ENCODE measurements around the gene HAP1. TPM values are rescaled to one million over a fixed set of nuclear protein-coding genes. Genes with fewer than 3 reads are reported as not detected.

Gene HAP1
- total RNA-seq, 1 experiment from 2014 or later, result 2.5 TPM

- H3K36me3 Mint-ChIP-seq (ENCODE audit: insufficient read depth in 1 of 3, low read depth in 3 of 3), result 0 out of 7 replicates have a peak, but pooled peaks cover 0 to 3% (median 0%) of the 10 kb centered on the region in 3 experiments
- Histone ChIP-seq H2BK5ac (ENCODE audit: insufficient read length, low read length) (no peak overlapping the region), H3K79me2 (ENCODE audit: insufficient read depth, low read length) (no peaks in the 10 kb centered on the region), H2BK12ac (ENCODE audit: insufficient read length, low read depth, low read length) (no peak overlapping the region), H2BK15ac (ENCODE audit: low read depth, low read length) (no peak overlapping the region; the same call in 1 of the 2 replicates), H4K5ac (ENCODE audit: insufficient read length, low read depth, low read length) (no peak overlapping the region), H3K56ac (ENCODE audit: insufficient read length, low read depth, low read length) (no peak overlapping the region), H3K4ac (ENCODE audit: low read depth, low read length) (no peak overlapping the region), H3K18ac (ENCODE audit: insufficient read length, low read depth, low read length) (no peak overlapping the region), H3K9me3 (ENCODE audit: control insufficient read depth, low read depth, low read length) (no peaks in the 10 kb centered on the region), H3K27me3 (ENCODE audit: insufficient read depth, low read length) (no peaks in the 10 kb centered on the region), H4K91ac (ENCODE audit: insufficient read length, low read depth, low read length) (no peak overlapping the region), H2BK120ac (ENCODE audit: low read depth, low read length, poor library complexity, severe bottlenecking) (no peak overlapping the region), H2AFZ (ENCODE audit: low read length) (no peak overlapping the region), H3K23me2 (ENCODE audit: insufficient read length, low read depth, low read length, poor library complexity, severe bottlenecking) (peaks cover 2% of the 10 kb centered on the region), H2AK5ac (ENCODE audit: insufficient read length, low read length) (no peak overlapping the region), H3T11ph (ENCODE audit: low read length) (no peak overlapping the region), H3K14ac (ENCODE audit: insufficient read depth, low read length) (no peak overlapping the region), H3K4me1 (ENCODE audit: insufficient read depth, low read length) (no peaks in the 10 kb centered on the region), H3K27ac (ENCODE audit: insufficient read length, low read depth, low read length) (no peak overlapping the region), H4K8ac (replicated peaks; ENCODE audit: insufficient read length, low read depth, low read length) (no peak overlapping the region), H3K4me2 (ENCODE audit: insufficient read depth, insufficient read length, low read length) (no peak overlapping the region), H3K79me1 (ENCODE audit: insufficient read depth, low read depth, low read length, poor library complexity, severe bottlenecking) (no peaks in the 10 kb centered on the region), H4K20me1 (ENCODE audit: control insufficient read depth, insufficient read depth, insufficient read length) (no peaks in the 10 kb centered on the region), H3K9ac (ENCODE audit: extremely low read depth, insufficient read length, low read length) (no peak overlapping the region), H3K23ac (ENCODE audit: insufficient read length, low read depth, low read length) (no peak overlapping the region), H2BK20ac (ENCODE audit: low read depth, low read length, poor library complexity, severe bottlenecking) (no peak overlapping the region)
- TF ChIP-seq CTCF (conservative IDR thresholded peaks at IDR 0.05), result no peak
- no peak overlapping the region for H3K4me3 Mint-ChIP-seq
- no peak overlapping the region; a peak in 1 of 7 replicates for H3K27ac Mint-ChIP-seq
- H3K9me3 Mint-ChIP-seq, result peaks cover 0 to 7% of the 10 kb centered on the region in 2 experiments; a peak in 2 of 5 replicates
- peaks cover 18 to 34% of the 10 kb centered on the region in 2 experiments for H3K4me1 Mint-ChIP-seq
- DNase-seq, result no peak
- peaks cover 8% of the 10 kb centered on the region for H3K27me3 Mint-ChIP-seq (ENCODE audit: low read depth)
- no CpG with 5 or more reads among the region's 4 CpGs for WGBS (ENCODE audit: extremely low coverage, insufficient read length, low lambda C conversion rate)
Observed at GRCh38 chr17:41684035-41684434, 50.4 kb downstream of the HAP1 start.
